IMR-90 (cell line): ENCODE results near the gene HJURP. TPM values are rescaled to one million over a fixed set of nuclear protein-coding genes. Genes with fewer than 3 reads are reported as not detected.

Source experiments
- ATAC-seq: fragments of 200-7000 bp; cut with Tn5 transposase; 2 replicates; pipeline ENCODE4 v1.9.1; 2020; ENCODE audit warnings: low read depth, mild to moderate bottlenecking, moderate library complexity
- BruUV-seq: library from RNA; stranded (reverse); fragments of 400-500 nt; replicated peaks from 2 replicates; lab custom pipeline; 2021; lab: Mats Ljungman, UMichigan
- CTCF ChIA-PET: fragments of 300-600 bp; formaldehyde crosslinking; extraction: SDS; loops from one replicate; lab custom pipeline; 2021; ENCODE audit warnings: antibody characterized with exemption; lab: Yijun Ruan, JAX
- POLR2A ChIA-PET: fragments of 300-600 bp; sonication (Branson Sonifier 250); formaldehyde crosslinking; loops from one replicate; lab custom pipeline; 2022; ENCODE audit warnings: antibody characterized with exemption; ENCODE audit not compliant: unreplicated experiment; lab: Charles Lee
- DNase-seq: peaks from one replicate; pipeline ENCODE4 v3.0.0; 2013
- H2AFZ ChIP-seq: replicated peaks from 2 replicates; pipeline ENCODE3; 2013; ENCODE audit warnings: low read length, mild to moderate bottlenecking; ENCODE audit not compliant: poor library complexity
- H2AK5ac ChIP-seq: 2 replicates; pipeline ENCODE4 v1.6.1; 2013; ENCODE audit warnings: low read depth, low read length, inconsistent platforms
- H2AK9ac ChIP-seq: replicated peaks from 2 replicates; pipeline ENCODE3; 2013; ENCODE audit warnings: mild to moderate bottlenecking, low read depth, low read length, moderate library complexity; ENCODE audit not compliant: poor library complexity
- H2BK120ac ChIP-seq: 2 replicates; pipeline ENCODE4 v1.6.1; 2013; ENCODE audit warnings: low read depth, low read length, inconsistent platforms
- H2BK15ac ChIP-seq: 3 replicates; pipeline ENCODE4 v1.6.1; 2013; ENCODE audit warnings: low read depth, low read length, inconsistent platforms
- H2BK20ac ChIP-seq: 2 replicates; pipeline ENCODE4 v1.6.1; 2013; ENCODE audit warnings: low read depth, mild to moderate bottlenecking, inconsistent platforms, low read length, moderate library complexity
- H2BK5ac ChIP-seq: 2 replicates; pipeline ENCODE4 v1.6.1; 2013; ENCODE audit warnings: mild to moderate bottlenecking, low read depth, low read length, inconsistent platforms; ENCODE audit not compliant: poor library complexity, severe bottlenecking
- H3K14ac ChIP-seq: replicated peaks from 2 replicates; pipeline ENCODE4 v1.6.1; 2013; ENCODE audit warnings: low read depth, low read length, inconsistent platforms
- H3K18ac ChIP-seq: 2 replicates; pipeline ENCODE4 v1.6.1; 2013; ENCODE audit warnings: low read depth, low read length, control low read depth
- H3K23ac ChIP-seq: 2 replicates; pipeline ENCODE4 v1.6.1; 2013; ENCODE audit warnings: low read depth, low read length, inconsistent platforms
- H3K27ac ChIP-seq: 2 replicates; pipeline ENCODE4 v1.5.1; 2013; ENCODE audit warnings: mild to moderate bottlenecking, control low read depth, low read length; ENCODE audit not compliant: insufficient read depth
- H3K27me3 ChIP-seq: 2 replicates; pipeline ENCODE4 v1.6.1; 2013; ENCODE audit warnings: low read length; ENCODE audit not compliant: control insufficient read depth, insufficient read depth
- H3K36me3 ChIP-seq: 2 replicates; pipeline ENCODE4 v1.6.1; 2013; ENCODE audit warnings: low read length, mixed read lengths; ENCODE audit not compliant: control insufficient read depth, insufficient read depth
- H3K4ac ChIP-seq: 2 replicates; pipeline ENCODE4 v1.6.1; 2013; ENCODE audit warnings: low read depth, low read length, inconsistent platforms
- H3K4me1 ChIP-seq: 2 replicates; pipeline ENCODE4 v1.6.1; 2013; ENCODE audit warnings: low read length, mixed read lengths; ENCODE audit not compliant: control insufficient read depth, insufficient read depth
- H3K4me2 ChIP-seq: 2 replicates; pipeline ENCODE4 v1.6.1; 2013; ENCODE audit warnings: low read depth, mild to moderate bottlenecking, control low read depth, low read length, moderate library complexity
- H3K4me3 ChIP-seq: 2 replicates; pipeline ENCODE4 v1.5.1; 2013; ENCODE audit warnings: low read depth, mild to moderate bottlenecking, control low read depth, low read length, moderate library complexity; ENCODE audit not compliant: insufficient read depth
- H3K56ac ChIP-seq: 2 replicates; pipeline ENCODE4 v1.6.1; 2013; ENCODE audit warnings: low read length, inconsistent platforms; ENCODE audit not compliant: insufficient read depth; ENCODE audit errors: extremely low read depth
- H3K79me1 ChIP-seq, 2 experiments: 2 replicates each; pipeline ENCODE4 v1.6.1; 2013; ENCODE audit warnings: low read length in 2 of 2, inconsistent platforms in 1 of 2, low read depth in 1 of 2
- H3K9ac ChIP-seq: 2 replicates; pipeline ENCODE4 v1.6.1; 2013; ENCODE audit warnings: low read depth, low read length, control low read depth
- H3K9me1 ChIP-seq: 2 replicates; pipeline ENCODE4 v1.6.1; 2013; ENCODE audit warnings: low read length, inconsistent platforms; ENCODE audit not compliant: insufficient read depth
- H3K9me3 ChIP-seq: 2 replicates; pipeline ENCODE4 v1.6.1; 2013; ENCODE audit warnings: low read length; ENCODE audit not compliant: control insufficient read depth, insufficient read depth
- H4K20me1 ChIP-seq: 2 replicates; pipeline ENCODE4 v1.6.1; 2013; ENCODE audit warnings: low read length, inconsistent platforms; ENCODE audit not compliant: insufficient read depth
- H4K5ac ChIP-seq: 2 replicates; pipeline ENCODE4 v1.6.1; 2013; ENCODE audit warnings: mild to moderate bottlenecking, low read depth, low read length, control low read depth
- H4K8ac ChIP-seq, 2 experiments: 2 replicates each; pipeline ENCODE4 v1.6.1; 2013; ENCODE audit warnings: low read depth in 2 of 2, low read length in 2 of 2, control low read depth in 1 of 2, inconsistent platforms in 1 of 2
- H4K91ac ChIP-seq: 2 replicates; pipeline ENCODE4 v1.6.1; 2013; ENCODE audit warnings: low read depth, low read length, inconsistent platforms; ENCODE audit not compliant: insufficient read depth
- RAD21 ChIP-seq: IDR thresholded peaks from 2 replicates; pipeline ENCODE4 v1.6.1; 2012; ENCODE audit warnings: low read length, improper control_type of control experiment
- RFX5 ChIP-seq: IDR thresholded peaks from 2 replicates; pipeline ENCODE4 v1.8.0; 2012; ENCODE audit warnings: low read depth, mild to moderate bottlenecking, low read length, moderate library complexity
- SMC3 ChIP-seq: fragments of 150-350 bp; IDR thresholded peaks from 2 replicates; pipeline ENCODE4 v1.6.1; 2016; ENCODE audit warnings: low read depth, mild to moderate bottlenecking, antibody characterized with exemption, low read length, moderate library complexity
- WGBS, 2 experiments: methylation state at CpG; one replicate each; pipeline versions ENCODE4 v1.1.5 to v1.1.7; 2013; ENCODE audit warnings: missing lambda C conversion rate in 2 of 2; ENCODE audit not compliant: insufficient read length in 1 of 2; ENCODE audit errors: extremely low coverage in 2 of 2; 5-methylcytosine and 5-hydroxymethylcytosine counted together
- dilution Hi-C: fragments of 300-500 bp; cut with HindIII; formaldehyde crosslinking; loops from one replicate; pipeline ENCODE4 v1.14.3; 2018; ENCODE audit warnings: low sequenced_read_pairs; ENCODE audit not compliant: unreplicated experiment
- in situ Hi-C: fragments of 300-500 bp; cut with MboI; formaldehyde crosslinking; loops from 3 replicates; pipeline ENCODE4 v1.14.3; 2019; ENCODE audit warnings: low sequenced_read_pairs, inconsistent platforms, mixed read lengths
- intact Hi-C: fragments of 100-400 bp; cut with micrococcal nuclease; formaldehyde crosslinking; loops from 2 replicates; pipeline ENCODE4 v1.10.0; 2022
- polyA plus RNA-seq, 3 experiments: library from polyadenylated mRNA; depleted of rRNA; stranded (reverse); fragments of >200 nt; gene quantifications; 2 replicates each; pipeline ENCODE4 v1.2.3, GENCODE V29; 2012; ENCODE audit warnings: low replicate concordance in 1 of 3
- total RNA-seq: library from RNA; depleted of rRNA; stranded (reverse); fragments of >200 nt; gene quantifications from 2 replicates; pipeline ENCODE4 v1.2.3, GENCODE V29; 2012

Gene HJURP
- total and polyA plus RNA-seq, 2 of the 4 experiments (the other 2 are of a cell fraction) = 22.6 to 26.5 TPM

DNA sequence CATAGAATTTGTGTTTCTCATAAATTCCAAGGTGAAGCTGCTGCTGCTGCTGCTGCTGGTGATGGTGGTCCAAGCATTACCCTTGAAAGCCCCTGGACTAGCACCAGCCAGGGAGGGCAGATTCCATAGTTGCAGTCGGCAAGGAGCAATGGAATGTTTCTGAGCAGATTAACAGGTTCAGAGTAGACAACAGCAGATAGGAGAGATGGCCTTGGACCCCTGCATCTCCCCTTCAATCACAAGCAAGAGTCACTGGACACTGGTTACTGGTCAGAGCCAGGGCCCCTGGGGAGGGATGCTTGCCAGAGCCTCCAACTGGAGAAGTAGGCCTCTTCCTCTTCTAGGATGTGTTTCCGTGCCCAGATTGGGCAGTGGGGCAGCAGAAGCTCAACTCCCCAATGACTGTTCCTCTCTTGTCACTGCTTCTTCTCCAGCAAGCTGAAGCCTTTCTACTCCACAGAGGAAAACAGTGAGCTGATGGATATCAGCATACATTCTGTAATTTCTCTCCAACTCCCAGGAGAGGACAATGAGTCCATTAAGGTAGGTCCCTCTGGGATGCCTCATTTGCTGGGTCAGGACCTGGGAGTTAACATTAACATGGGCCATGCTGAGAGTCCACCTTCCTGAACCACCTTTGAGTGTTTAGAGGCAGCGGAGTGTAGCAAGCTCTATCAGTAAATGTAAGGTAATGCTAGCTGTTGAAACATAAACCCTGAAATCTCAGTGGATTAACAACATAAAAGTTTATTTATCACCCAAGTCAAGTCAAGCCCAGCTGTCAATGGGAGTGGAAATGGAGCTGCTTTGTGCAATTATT lies 40.9 kb downstream of the HJURP start:
- Histone ChIP-seq H3K14ac (no peak overlapping the region), H2AK5ac (no peak overlapping the region), H3K4me2 (no peak overlapping the region), H2BK15ac (no peak overlapping the region), H3K23ac (no peak overlapping the region), H2AK9ac (peak overlapping the region; percentile 49), H4K91ac (no peak overlapping the region), H3K4me3 (no peak overlapping the region), H4K5ac (no peak overlapping the region), H3K9ac (no peak overlapping the region), H3K27ac (no peak overlapping the region), H3K9me3 (no peaks in the 10 kb centered on the region), H3K36me3 (no peaks in the 10 kb centered on the region), H4K8ac (no peak overlapping the region), H3K27me3 (peaks cover 15% of the 10 kb centered on the region), H4K20me1 (no peaks in the 10 kb centered on the region), H3K4ac (no peak overlapping the region), H3K9me1 (no peaks in the 10 kb centered on the region), H2BK20ac (no peak overlapping the region), H3K18ac (no peak overlapping the region), H3K4me1 (no peaks in the 10 kb centered on the region), H3K56ac (no peak overlapping the region), H2AFZ (no peak overlapping the region), H2BK5ac (no peak overlapping the region), H2BK120ac (no peak overlapping the region), H3K79me1 (no peaks in the 10 kb centered on the region)
- intact Hi-C loops (no loop called here), in situ Hi-C loops (no loop called here), dilution Hi-C loops (no loop called here)
- no peak for TF ChIP-seq RFX5
- no peak for TF ChIP-seq RAD21
- no peak for TF ChIP-seq SMC3
- no peak for ATAC-seq
- BruUV-seq = no TSS peak
- POLR2A ChIA-PET = no interaction called here
- CTCF ChIA-PET = no interaction called here
- no CpG with 5 or more reads among the region's 3 CpGs for WGBS, 2 experiments
- no peak for DNase-seq
